Measurements from ENCODE around the gene MMP17. TPM values are rescaled to one million over a fixed set of nuclear protein-coding genes. Genes with fewer than 3 reads are reported as not detected.

MMP17 gene
- total and polyA plus RNA-seq, 12 donors = 0.28 to 3.7 (median 1.0) TPM; not detected in 1

DNA sequence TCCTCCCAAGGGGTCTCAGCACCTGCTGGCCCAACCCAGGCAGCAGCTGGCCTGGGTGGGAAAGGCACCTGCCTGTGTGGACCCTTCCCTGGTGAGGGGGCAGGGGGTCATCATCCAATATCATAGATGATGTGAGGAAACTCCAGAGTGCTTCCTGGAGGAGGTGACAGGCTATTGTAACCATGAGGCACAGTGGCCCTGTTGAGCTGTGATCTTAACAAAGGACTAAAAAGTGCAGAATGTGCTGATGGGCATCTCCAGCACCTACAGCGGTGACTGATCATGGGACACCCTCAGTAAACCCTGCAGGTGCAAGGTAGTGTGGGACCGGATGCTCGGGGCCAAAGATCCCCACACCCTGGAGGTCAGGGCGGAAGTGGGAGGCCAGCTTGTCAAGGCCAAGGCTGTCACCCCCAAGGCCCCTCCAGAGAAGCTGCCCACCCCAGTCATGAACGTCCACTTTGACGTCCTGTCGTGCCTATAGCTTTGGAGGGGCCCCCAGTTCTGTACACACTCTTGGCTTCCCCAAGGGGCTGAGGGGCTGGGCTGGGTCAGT, 7.5 kb downstream of the MMP17 start:
- TF ChIP-seq, protein P1, sequence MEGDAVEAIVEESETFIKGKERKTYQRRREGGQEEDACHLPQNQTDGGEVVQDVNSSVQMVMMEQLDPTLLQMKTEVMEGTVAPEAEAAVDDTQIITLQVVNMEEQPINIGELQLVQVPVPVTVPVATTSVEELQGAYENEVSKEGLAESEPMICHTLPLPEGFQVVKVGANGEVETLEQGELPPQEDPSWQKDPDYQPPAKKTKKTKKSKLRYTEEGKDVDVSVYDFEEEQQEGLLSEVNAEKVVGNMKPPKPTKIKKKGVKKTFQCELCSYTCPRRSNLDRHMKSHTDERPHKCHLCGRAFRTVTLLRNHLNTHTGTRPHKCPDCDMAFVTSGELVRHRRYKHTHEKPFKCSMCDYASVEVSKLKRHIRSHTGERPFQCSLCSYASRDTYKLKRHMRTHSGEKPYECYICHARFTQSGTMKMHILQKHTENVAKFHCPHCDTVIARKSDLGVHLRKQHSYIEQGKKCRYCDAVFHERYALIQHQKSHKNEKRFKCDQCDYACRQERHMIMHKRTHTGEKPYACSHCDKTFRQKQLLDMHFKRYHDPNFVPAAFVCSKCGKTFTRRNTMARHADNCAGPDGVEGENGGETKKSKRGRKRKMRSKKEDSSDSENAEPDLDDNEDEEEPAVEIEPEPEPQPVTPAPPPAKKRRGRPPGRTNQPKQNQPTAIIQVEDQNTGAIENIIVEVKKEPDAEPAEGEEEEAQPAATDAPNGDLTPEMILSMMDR (IDR thresholded peaks at IDR 0.05) = no peak

GRCh38 chr12:131836193-131836592, 8.0 kb downstream of the MMP17 start:
- no peak for DNase-seq
- H3K27me3 ChIP-seq = peaks cover 0 to 43% (median 38%) of the 10 kb centered on the region in 7 donors
- WGBS, 2 donors = 43 to 68% methylated on average over 3 of the region's 3 CpGs

More for the DNA sequence above, 7.5 kb downstream of the MMP17 start:
- DNase-seq (no peak), ATAC-seq (no peak)
- no peak overlapping the region for H3K27ac ChIP-seq
- WGBS, 2 donors = 75 to 77% methylated on average over 7 of the region's 7 CpGs
- H3K27me3 ChIP-seq = peaks cover 0 to 47% (median 41%) of the 10 kb centered on the region in 7 donors
- no peak overlapping the region for H3K4me3 ChIP-seq
- H3K9me3 ChIP-seq = no peaks in the 10 kb centered on the region
- intact Hi-C loops (cut with DNase I) = loop anchor here in 5 of 10 donors (10.0 kb wide), 6 partner anchors 59 to 731 kb away; partner anchors contain the start of genes EP400 (in 1 of the 5) and ULK1 (in 1 of the 5)
- H3K36me3 ChIP-seq = no peaks in the 10 kb centered on the region
- H3K4me1 ChIP-seq = peaks cover under 1 to 14% (median 9%) of the 10 kb centered on the region in 9 donors

GRCh38 chr12:131836714-131837397, 8.7 kb downstream of the MMP17 start:
- TF ChIP-seq, protein P1 (IDR thresholded peaks at IDR 0.05) = no peak
- no peak for DNase-seq
- intact Hi-C loops (cut with DNase I) = loop anchor here in 5 of 10 donors (10.0 kb wide), 6 partner anchors 58 to 732 kb away; partner anchors contain the start of genes EP400 (in 1 of the 5) and ULK1 (in 1 of the 5)

More at GRCh38 chr12:131836193-131836592, 8.0 kb downstream of the MMP17 start:
- Histone ChIP-seq H3K27ac (no peak overlapping the region), H3K36me3 (no peaks in the 10 kb centered on the region), H3K9me3 (no peaks in the 10 kb centered on the region), H3K4me1 (peaks cover 0 to 9% (median 4%) of the 10 kb centered on the region in 9 donors), H3K4me3 (no peak overlapping the region)
- intact Hi-C loops (cut with DNase I) = loop anchor here in 5 of 10 donors (10.0 kb wide), 6 partner anchors 59 to 731 kb away; partner anchors contain the start of genes EP400 (in 1 of the 5) and ULK1 (in 1 of the 5)
- TF ChIP-seq, protein P1 (IDR thresholded peaks at IDR 0.05) = peak in 8 of 9 donors; percentile 16 to 59 (median 42)
- ATAC-seq = no peak

GRCh38 chr12:131840643-131841416, 12.6 kb downstream of the MMP17 start:
- TF ChIP-seq, protein P1 (IDR thresholded peaks at IDR 0.05) = no peak
- WGBS, 2 donors = 85 to 90% methylated on average over 45 to 46 of the region's 46 CpGs
- Histone ChIP-seq H3K4me1 (no peaks in the 10 kb centered on the region), H3K27ac (no peak overlapping the region), H3K4me3 (no peak overlapping the region), H3K27me3 (peaks cover 0 to 7% (median under 1%) of the 10 kb centered on the region in 7 donors), H3K36me3 (no peaks in the 10 kb centered on the region), H3K9me3 (no peaks in the 10 kb centered on the region)
- DNase-seq = no peak
- no peak for ATAC-seq
- intact Hi-C loops (cut with DNase I) = no loop called here

More at GRCh38 chr12:131836714-131837397, 8.7 kb downstream of the MMP17 start:
- no peaks in the 10 kb centered on the region for H3K36me3 ChIP-seq
- peaks cover 0 to 42% (median 37%) of the 10 kb centered on the region in 7 donors for H3K27me3 ChIP-seq
- no peak for ATAC-seq
- peaks cover 0 to 6% (median 0%) of the 10 kb centered on the region in 9 donors for H3K4me1 ChIP-seq
- no peaks in the 10 kb centered on the region for H3K9me3 ChIP-seq
- no peak overlapping the region for H3K27ac ChIP-seq
- WGBS, 2 donors = 79 to 82% methylated on average over 13 of the region's 13 CpGs
- H3K4me3 ChIP-seq = no peak overlapping the region

Measured in heart right ventricle (tissue), 16 donors.